Mesenchymal stem cell (in vitro differentiated cells and primary cell): ENCODE results near the gene CCDC187.

Source experiments
- DNase-seq: peaks from one replicate; pipeline ENCODE4 v3.0.0-alpha.2; 2013
- H2AFZ ChIP-seq: one replicate; pipeline ENCODE4 v1.6.1; 2013; ENCODE audit warnings: low read depth, mild to moderate bottlenecking, control low read depth, inconsistent platforms, low read length, moderate library complexity
- H2AK5ac ChIP-seq: 2 replicates; pipeline ENCODE4 v1.6.1; 2013; ENCODE audit warnings: low read length, moderate library complexity, mild to moderate bottlenecking, inconsistent platforms; ENCODE audit not compliant: severe bottlenecking
- H2BK120ac ChIP-seq: one replicate; pipeline ENCODE4 v1.6.1; 2013; ENCODE audit warnings: low read depth, mild to moderate bottlenecking, inconsistent platforms, low read length, moderate library complexity
- H2BK12ac ChIP-seq, 2 experiments: one replicate each; pipeline ENCODE4 v1.6.1; 2013; ENCODE audit warnings: inconsistent platforms in 2 of 2, low read length in 2 of 2, mild to moderate bottlenecking in 2 of 2, moderate library complexity in 2 of 2, control low read depth in 1 of 2
- H2BK15ac ChIP-seq: one replicate; pipeline ENCODE4 v1.6.1; 2013; ENCODE audit warnings: mild to moderate bottlenecking, low read depth, inconsistent platforms; ENCODE audit not compliant: poor library complexity, severe bottlenecking
- H2BK5ac ChIP-seq: 2 replicates; pipeline ENCODE4 v1.6.1; 2013; ENCODE audit warnings: low read depth, mild to moderate bottlenecking, low read length, control low read depth, inconsistent platforms; ENCODE audit not compliant: poor library complexity, severe bottlenecking
- H3K14ac ChIP-seq, 2 experiments: one replicate each; pipeline ENCODE4 v1.6.1; 2013; ENCODE audit warnings: inconsistent platforms in 2 of 2, low read length in 2 of 2, control low read depth in 1 of 2, mild to moderate bottlenecking in 1 of 2, moderate library complexity in 1 of 2
- H3K18ac ChIP-seq, 2 experiments: one replicate each; pipeline ENCODE4 v1.6.1; 2013; ENCODE audit warnings: inconsistent platforms in 2 of 2, low read length in 2 of 2, control low read depth in 1 of 2, low read depth in 1 of 2, mild to moderate bottlenecking in 1 of 2
- H3K23ac ChIP-seq, 2 experiments: one replicate each; pipeline ENCODE4 v1.6.1; 2013; ENCODE audit warnings: inconsistent platforms in 2 of 2, low read length in 2 of 2, mild to moderate bottlenecking in 2 of 2, moderate library complexity in 2 of 2, control low read depth in 1 of 2
- H3K27ac ChIP-seq: 2 replicates; pipeline ENCODE4 v1.5.1; 2013; ENCODE audit warnings: mild to moderate bottlenecking, moderate library complexity, low read length, control low read depth, inconsistent platforms; ENCODE audit not compliant: poor library complexity, severe bottlenecking
- H3K27me3 ChIP-seq, 2 experiments: 2 replicates each; pipeline versions ENCODE4 v1.6.1 to v1.7.0; 2013; ENCODE audit warnings: low read length in 2 of 2, mild to moderate bottlenecking in 2 of 2, moderate library complexity in 2 of 2, control low read depth in 1 of 2, inconsistent platforms in 1 of 2; ENCODE audit not compliant: control insufficient read depth in 1 of 2, insufficient read depth in 1 of 2
- H3K36me3 ChIP-seq, 2 experiments: 2 replicates each; pipeline versions ENCODE4 v1.6.1 to v1.7.0; 2013; ENCODE audit warnings: low read length in 2 of 2, control low read depth in 1 of 2, inconsistent platforms in 1 of 2, low read depth in 1 of 2, mild to moderate bottlenecking in 1 of 2; ENCODE audit not compliant: insufficient read depth in 2 of 2, control insufficient read depth in 1 of 2
- H3K4ac ChIP-seq, 2 experiments: one replicate each; pipeline ENCODE4 v1.6.1; 2013; ENCODE audit warnings: inconsistent platforms in 2 of 2, low read length in 2 of 2, mild to moderate bottlenecking in 2 of 2, moderate library complexity in 2 of 2, control low read depth in 1 of 2, low read depth in 1 of 2
- H3K4me1 ChIP-seq: 2 replicates; pipeline ENCODE4 v1.6.1; 2013; ENCODE audit warnings: low read depth, low read length, control low read depth; ENCODE audit not compliant: control insufficient read depth, insufficient read depth
- H3K4me2 ChIP-seq: 2 replicates; pipeline ENCODE4 v1.6.1; 2013; ENCODE audit warnings: low read length, mild to moderate bottlenecking, inconsistent platforms; ENCODE audit not compliant: poor library complexity, severe bottlenecking
- H3K4me3 ChIP-seq, 2 experiments: 2 replicates each; pipeline versions ENCODE4 v1.5.1 to v1.7.0; 2013; ENCODE audit warnings: low read length in 2 of 2, mild to moderate bottlenecking in 2 of 2, control low read depth in 1 of 2, low read depth in 1 of 2; ENCODE audit not compliant: insufficient read depth in 1 of 2
- H3K79me1 ChIP-seq: replicated peaks from 2 replicates; pipeline ENCODE4 v1.6.1; 2013; ENCODE audit warnings: mild to moderate bottlenecking, control low read depth, low read length, inconsistent platforms; ENCODE audit not compliant: poor library complexity, severe bottlenecking
- H3K9ac ChIP-seq: 2 replicates; pipeline ENCODE4 v1.7.0; 2013; ENCODE audit warnings: mild to moderate bottlenecking, low read length, moderate library complexity
- H3K9me3 ChIP-seq: 2 replicates; pipeline ENCODE4 v1.7.0; 2013; ENCODE audit warnings: mild to moderate bottlenecking, low read length; ENCODE audit not compliant: control insufficient read depth
- H4K8ac ChIP-seq: one replicate; pipeline ENCODE4 v1.6.1; 2013; ENCODE audit warnings: inconsistent platforms, mild to moderate bottlenecking, low read length, moderate library complexity
- H4K91ac ChIP-seq: one replicate; pipeline ENCODE4 v1.6.1; 2013; ENCODE audit warnings: mild to moderate bottlenecking, low read length, inconsistent platforms
- WGBS: methylation state at CpG from one replicate; pipeline ENCODE4 v1.1.7; 2013; ENCODE audit warnings: mixed read lengths; 5-methylcytosine and 5-hydroxymethylcytosine counted together

Gene CCDC187

DNA sequence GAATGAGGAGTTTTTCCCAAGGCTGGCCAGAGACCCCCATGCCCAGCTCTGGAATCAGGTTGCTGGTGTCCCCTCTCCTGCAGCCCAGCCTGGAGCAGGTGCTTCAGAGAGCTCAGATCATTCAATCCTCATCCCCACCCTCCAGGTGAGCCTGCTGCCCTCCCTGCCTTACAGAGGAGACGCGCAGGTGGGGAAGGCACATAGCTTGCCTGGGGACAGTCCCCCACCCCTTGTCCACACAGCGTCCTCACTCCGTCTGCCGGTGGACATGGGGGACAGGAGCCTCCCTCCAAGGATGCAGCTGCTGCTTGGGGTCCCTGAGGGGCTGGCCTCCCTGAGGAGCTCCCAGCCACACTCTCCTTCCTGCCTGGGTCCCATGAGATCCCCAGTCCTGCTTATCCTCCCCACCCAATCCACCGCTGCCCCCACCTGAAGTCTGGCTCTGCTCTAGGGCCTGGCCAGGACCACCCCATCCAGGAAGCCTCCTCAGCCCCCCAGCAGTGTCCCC, 41.2 kb downstream of the CCDC187 start:
- no peak overlapping the region for H3K4me2 ChIP-seq
- no peak overlapping the region for H4K91ac ChIP-seq
- WGBS = 95% methylated on average over 6 of the region's 6 CpGs

DNA sequence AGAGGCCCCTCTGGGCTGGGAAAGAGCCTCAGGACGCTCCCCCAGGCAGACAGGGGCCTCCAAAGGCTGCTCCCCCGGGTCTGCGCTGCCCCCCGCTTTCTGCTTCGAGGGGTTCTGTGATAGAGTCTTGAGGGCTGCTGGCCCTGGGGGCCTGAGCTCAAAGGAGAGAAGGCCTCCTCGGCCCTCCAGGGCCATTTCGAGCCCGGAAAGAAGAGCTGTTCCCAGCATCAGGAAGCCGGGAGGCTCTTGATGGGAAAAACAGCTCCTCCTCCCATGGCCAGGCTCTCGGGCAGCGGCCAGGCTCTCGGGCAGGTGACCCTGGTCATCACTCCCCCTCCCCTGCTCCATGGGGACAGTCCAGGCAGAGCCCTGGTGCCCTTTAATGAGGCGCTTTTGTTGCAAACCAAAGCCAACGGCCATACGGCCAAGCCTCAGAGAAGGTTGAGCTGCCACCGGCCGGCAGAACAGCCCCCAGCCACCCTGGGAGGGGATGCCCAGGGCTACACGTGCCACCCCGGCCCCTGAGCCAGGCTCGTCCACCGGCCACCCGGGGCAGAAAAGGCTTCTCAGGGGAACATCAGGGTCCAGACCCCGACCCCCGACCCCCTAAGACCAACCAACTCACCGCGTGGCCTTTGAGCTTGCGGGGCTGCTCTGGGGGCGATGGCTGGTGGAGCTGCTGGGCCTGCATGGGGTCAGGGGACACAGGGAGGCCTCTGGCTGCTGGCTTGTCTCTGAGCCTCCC, 42.0 kb downstream of the CCDC187 start:
- H3K4me2 ChIP-seq = no peak overlapping the region
- WGBS = 82% methylated on average over 28 of the region's 28 CpGs
- H2BK12ac ChIP-seq = no peak overlapping the region
- no peak for DNase-seq
- H3K27ac ChIP-seq = no peak overlapping the region
- no peak overlapping the region for H3K9ac ChIP-seq
- no peak overlapping the region for H2BK5ac ChIP-seq
- no peak overlapping the region for H3K18ac ChIP-seq
- H3K14ac ChIP-seq = no peak overlapping the region
- H3K36me3 ChIP-seq = no peaks in the 10 kb centered on the region
- H3K4me3 ChIP-seq = no peak overlapping the region
- peak overlapping the region; percentile 86 for H2BK15ac ChIP-seq
- H4K91ac ChIP-seq = no peak overlapping the region
- H2BK120ac ChIP-seq = no peak overlapping the region
- H2AK5ac ChIP-seq = no peak overlapping the region
- H3K4ac ChIP-seq = no peak overlapping the region
- peaks cover 8% of the 10 kb centered on the region for H3K4me1 ChIP-seq
- H2AFZ ChIP-seq = no peak overlapping the region
- H3K23ac ChIP-seq = no peak overlapping the region
- H3K27me3 ChIP-seq = peaks cover 8 to 61% of the 10 kb centered on the region in 2 experiments
- no peaks in the 10 kb centered on the region for H3K9me3 ChIP-seq
- H4K8ac ChIP-seq = no peak overlapping the region
- H3K79me1 ChIP-seq = no peaks in the 10 kb centered on the region

More for the DNA sequence above, 41.2 kb downstream of the CCDC187 start:
- no peak overlapping the region for H3K4me3 ChIP-seq
- no peak overlapping the region for H2AK5ac ChIP-seq
- H3K18ac ChIP-seq = no peak overlapping the region
- no peaks in the 10 kb centered on the region for H3K36me3 ChIP-seq
- no peak for DNase-seq
- no peaks in the 10 kb centered on the region for H3K79me1 ChIP-seq
- H3K14ac ChIP-seq = no peak overlapping the region
- no peak overlapping the region for H3K27ac ChIP-seq
- no peak overlapping the region for H2BK120ac ChIP-seq
- peaks cover 8 to 60% of the 10 kb centered on the region in 2 experiments for H3K27me3 ChIP-seq
- H3K4me1 ChIP-seq = peaks cover 13% of the 10 kb centered on the region
- H2AFZ ChIP-seq = no peak overlapping the region
- H2BK5ac ChIP-seq = no peak overlapping the region
- no peak overlapping the region for H3K9ac ChIP-seq
- no peak overlapping the region for H3K23ac ChIP-seq
- H4K8ac ChIP-seq = no peak overlapping the region
- H2BK12ac ChIP-seq = no peak overlapping the region
- no peak overlapping the region for H2BK15ac ChIP-seq
- H3K9me3 ChIP-seq = no peaks in the 10 kb centered on the region
- no peak overlapping the region for H3K4ac ChIP-seq

DNA sequence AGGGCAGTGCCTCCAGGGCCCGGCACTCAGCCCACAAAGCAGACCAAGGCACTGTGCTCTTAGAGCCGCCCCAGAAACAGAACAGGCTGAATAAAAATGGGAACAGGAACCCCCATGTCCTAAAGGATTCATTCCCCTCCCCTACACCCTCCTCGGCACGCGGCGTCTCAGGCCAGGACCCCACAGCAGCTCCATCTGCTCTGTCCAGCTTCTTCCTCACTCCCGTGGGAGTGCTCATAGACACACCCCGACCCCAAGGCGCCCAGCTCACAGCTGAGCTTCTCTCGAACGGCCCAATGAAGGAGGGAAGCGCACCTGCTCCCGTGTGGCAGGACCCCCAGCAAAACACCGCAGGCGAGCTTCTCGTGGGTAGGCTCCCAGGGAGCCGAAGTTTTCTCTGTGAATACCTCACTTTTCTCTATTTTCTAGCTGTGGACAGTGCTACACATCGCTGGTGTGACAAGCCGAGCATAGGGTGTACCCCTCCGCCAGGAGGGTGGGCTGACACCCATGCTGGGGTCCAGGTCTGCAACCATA, 42.9 kb downstream of the CCDC187 start:
- H3K4me2 ChIP-seq = no peak overlapping the region
- no peak overlapping the region for H3K23ac ChIP-seq

DNA sequence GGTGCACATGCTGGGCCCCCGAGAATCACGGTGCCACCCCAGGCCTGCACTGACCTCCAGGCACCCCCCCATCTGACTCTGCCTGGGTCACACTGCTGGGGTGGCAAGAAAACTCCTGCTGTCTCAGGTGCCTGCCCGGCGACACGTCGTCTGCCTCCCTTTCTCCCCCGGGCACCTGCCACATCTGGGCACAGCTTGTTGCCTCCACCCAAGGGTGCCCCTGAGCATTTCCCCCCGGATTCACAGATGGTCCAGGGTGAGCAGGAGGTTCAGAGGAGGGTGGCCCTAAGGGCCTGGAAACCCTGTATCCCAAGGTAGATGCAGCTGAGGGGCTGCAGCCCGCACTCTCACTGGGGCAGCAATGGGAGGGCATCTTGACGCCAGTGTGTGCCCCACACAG, 43.4 kb downstream of the CCDC187 start:
- Histone ChIP-seq H3K9me3 (no peaks in the 10 kb centered on the region), H3K18ac (no peak overlapping the region), H3K4ac (no peak overlapping the region), H3K4me3 (no peak overlapping the region), H2BK15ac (no peak overlapping the region), H3K14ac (no peak overlapping the region), H2BK12ac (no peak overlapping the region), H2BK5ac (no peak overlapping the region), H4K8ac (no peak overlapping the region), H3K27ac (no peak overlapping the region), H3K4me2 (no peak overlapping the region), H3K9ac (no peak overlapping the region), H3K27me3 (peaks cover 8 to 58% of the 10 kb centered on the region in 2 experiments), H3K23ac (no peak overlapping the region), H2BK120ac (no peak overlapping the region), H4K91ac (no peak overlapping the region), H2AFZ (no peak overlapping the region), H3K79me1 (no peaks in the 10 kb centered on the region), H3K36me3 (no peaks in the 10 kb centered on the region), H3K4me1 (peaks cover 7% of the 10 kb centered on the region), H2AK5ac (no peak overlapping the region)
- 84% methylated on average over 10 of the region's 10 CpGs for WGBS
- no peak for DNase-seq

More for the DNA sequence above, 42.9 kb downstream of the CCDC187 start:
- Histone ChIP-seq H3K4me3 (no peak overlapping the region), H3K36me3 (no peaks in the 10 kb centered on the region), H3K9ac (no peak overlapping the region), H2BK120ac (no peak overlapping the region), H3K9me3 (no peaks in the 10 kb centered on the region), H3K27ac (no peak overlapping the region), H4K8ac (no peak overlapping the region), H2BK15ac (no peak overlapping the region), H2AK5ac (no peak overlapping the region), H4K91ac (no peak overlapping the region), H3K27me3 (peaks cover 8 to 63% of the 10 kb centered on the region in 2 experiments), H3K14ac (no peak overlapping the region), H3K4ac (no peak overlapping the region), H3K18ac (no peak overlapping the region), H3K4me1 (peaks cover 7% of the 10 kb centered on the region), H2BK12ac (no peak overlapping the region), H2AFZ (no peak overlapping the region), H2BK5ac (no peak overlapping the region), H3K79me1 (no peaks in the 10 kb centered on the region)
- 83% methylated on average over 20 of the region's 20 CpGs for WGBS
- DNase-seq = no peak
